ENCODE measurements around the gene CHST14. TPM values are rescaled to one million over a fixed set of nuclear protein-coding genes. Genes with fewer than 3 reads are reported as not detected.

The CHST14 gene
- total RNA-seq, 1 donor from 2014 or later, result 8.4 TPM

GRCh38 chr15:40479024-40479423 lies 8.2 kb downstream of the CHST14 start:
- no peaks in the 10 kb centered on the region for H3K4me1 ChIP-seq
- no peaks in the 10 kb centered on the region for H3K9me3 ChIP-seq (replicated peaks)
- H3K27ac ChIP-seq (replicated peaks), result no peak overlapping the region
- intact Hi-C loops (cut with micrococcal nuclease), result no loop called here
- no peak overlapping the region for H3K4me3 ChIP-seq
- H3K27me3 ChIP-seq (ENCODE audit: low read depth), result no peaks in the 10 kb centered on the region
- TF ChIP-seq, protein P1, sequence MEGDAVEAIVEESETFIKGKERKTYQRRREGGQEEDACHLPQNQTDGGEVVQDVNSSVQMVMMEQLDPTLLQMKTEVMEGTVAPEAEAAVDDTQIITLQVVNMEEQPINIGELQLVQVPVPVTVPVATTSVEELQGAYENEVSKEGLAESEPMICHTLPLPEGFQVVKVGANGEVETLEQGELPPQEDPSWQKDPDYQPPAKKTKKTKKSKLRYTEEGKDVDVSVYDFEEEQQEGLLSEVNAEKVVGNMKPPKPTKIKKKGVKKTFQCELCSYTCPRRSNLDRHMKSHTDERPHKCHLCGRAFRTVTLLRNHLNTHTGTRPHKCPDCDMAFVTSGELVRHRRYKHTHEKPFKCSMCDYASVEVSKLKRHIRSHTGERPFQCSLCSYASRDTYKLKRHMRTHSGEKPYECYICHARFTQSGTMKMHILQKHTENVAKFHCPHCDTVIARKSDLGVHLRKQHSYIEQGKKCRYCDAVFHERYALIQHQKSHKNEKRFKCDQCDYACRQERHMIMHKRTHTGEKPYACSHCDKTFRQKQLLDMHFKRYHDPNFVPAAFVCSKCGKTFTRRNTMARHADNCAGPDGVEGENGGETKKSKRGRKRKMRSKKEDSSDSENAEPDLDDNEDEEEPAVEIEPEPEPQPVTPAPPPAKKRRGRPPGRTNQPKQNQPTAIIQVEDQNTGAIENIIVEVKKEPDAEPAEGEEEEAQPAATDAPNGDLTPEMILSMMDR (IDR thresholded peaks at IDR 0.05; ENCODE audit: borderline replicate concordance), result no peak
- no peaks in the 10 kb centered on the region for H3K36me3 ChIP-seq
- DNase-seq, result no peak

- DNase-seq, result no peak
- peaks cover 2% of the 10 kb centered on the region for H3K27me3 ChIP-seq (ENCODE audit: low read depth)
- H3K9me3 ChIP-seq (replicated peaks), result no peaks in the 10 kb centered on the region
- TF ChIP-seq, protein P1 (IDR thresholded peaks at IDR 0.05; ENCODE audit: borderline replicate concordance), result no peak
- H3K4me3 ChIP-seq, result no peak overlapping the region
- intact Hi-C loops (cut with micrococcal nuclease), result no loop called here
- no peaks in the 10 kb centered on the region for H3K36me3 ChIP-seq
- no peaks in the 10 kb centered on the region for H3K4me1 ChIP-seq
- no peak overlapping the region for H3K27ac ChIP-seq (replicated peaks)
These were observed 10.7 kb downstream of the CHST14 start for GRCh38 chr15:40481341-40482074.

- H3K27me3 ChIP-seq (ENCODE audit: low read depth), result peaks cover 5% of the 10 kb centered on the region
- no peak for DNase-seq
- intact Hi-C loops (cut with micrococcal nuclease), result no loop called here
These were observed 13.1 kb downstream of the CHST14 start for GRCh38 chr15:40483919-40484318.

DNA sequence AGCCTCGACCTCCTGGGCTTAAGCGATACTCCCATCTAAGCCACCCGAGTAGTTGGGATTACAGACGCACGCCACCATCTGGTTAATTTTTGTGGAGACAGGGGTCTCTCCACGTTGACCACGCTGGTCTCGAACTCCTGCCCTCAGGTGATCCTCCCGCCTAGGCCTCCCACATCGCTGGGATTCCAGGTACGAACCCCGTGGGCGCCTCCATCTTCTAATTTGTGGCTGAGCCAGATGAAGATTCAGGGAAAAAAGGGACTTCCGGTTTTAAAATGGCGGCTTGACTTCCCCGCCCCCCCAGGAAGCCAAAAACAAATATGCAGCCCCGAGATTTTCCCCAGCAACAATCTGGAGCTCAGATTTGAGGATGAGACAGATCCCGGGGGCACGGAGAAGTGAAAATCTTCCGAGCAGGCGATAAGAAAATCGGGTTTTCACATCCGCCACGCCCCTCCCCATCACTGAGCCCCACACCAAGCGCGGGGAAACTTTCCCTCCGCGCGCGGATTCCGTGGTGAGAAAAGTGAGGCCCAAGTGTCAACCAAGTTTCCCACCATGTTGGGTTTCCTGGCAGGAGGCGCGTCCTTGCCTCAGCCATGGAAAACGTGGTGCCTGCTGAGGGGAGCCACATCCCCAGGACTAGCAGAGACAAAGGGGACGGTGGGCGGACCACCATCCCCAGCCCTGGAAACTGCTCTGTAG lies 15.4 kb downstream of the CHST14 start:
- Histone ChIP-seq H3K4me3 (no peak overlapping the region), H3K27me3 (ENCODE audit: low read depth) (peaks cover 5% of the 10 kb centered on the region)

More at GRCh38 chr15:40483919-40484318, 13.1 kb downstream of the CHST14 start:
- Histone ChIP-seq H3K27ac (replicated peaks) (no peak overlapping the region), H3K4me1 (no peaks in the 10 kb centered on the region), H3K9me3 (replicated peaks) (no peaks in the 10 kb centered on the region), H3K4me3 (no peak overlapping the region), H3K36me3 (no peaks in the 10 kb centered on the region)
- TF ChIP-seq, protein P1 (IDR thresholded peaks at IDR 0.05; ENCODE audit: borderline replicate concordance), result no peak

GRCh38 chr15:40487816-40488682 lies 17.3 kb downstream of the CHST14 start:
- H3K36me3 ChIP-seq, result no peaks in the 10 kb centered on the region
- DNase-seq, result no peak
- TF ChIP-seq, protein P1 (IDR thresholded peaks at IDR 0.05; ENCODE audit: borderline replicate concordance), result no peak
- no peaks in the 10 kb centered on the region for H3K4me1 ChIP-seq
- H3K4me3 ChIP-seq, result no peak overlapping the region
- H3K9me3 ChIP-seq (replicated peaks), result no peaks in the 10 kb centered on the region
- peaks cover 5% of the 10 kb centered on the region for H3K27me3 ChIP-seq (ENCODE audit: low read depth)
- intact Hi-C loops (cut with micrococcal nuclease), result no loop called here
- H3K27ac ChIP-seq (replicated peaks), result no peak overlapping the region

More for the DNA sequence above, 15.4 kb downstream of the CHST14 start:
- Histone ChIP-seq H3K9me3 (replicated peaks) (no peaks in the 10 kb centered on the region), H3K4me1 (no peaks in the 10 kb centered on the region), H3K27ac (replicated peaks) (no peak overlapping the region), H3K36me3 (no peaks in the 10 kb centered on the region)
- TF ChIP-seq, protein P1 (IDR thresholded peaks at IDR 0.05; ENCODE audit: borderline replicate concordance), result no peak
- intact Hi-C loops (cut with micrococcal nuclease), result no loop called here
- no peak for DNase-seq

Measured in left ventricle myocardium inferior (tissue), 1 donor.